HG03354 (cell line): ENCODE data around the gene LIF.
"Not testable (repeated sequence)": the region's sequence is repeated elsewhere in the genome, so short reads cannot be mapped to it uniquely, and the experiment has no call there.

Experiments used
- ATAC-seq: cut with Tn5 transposase; IDR thresholded peaks from one replicate; pipeline ENCODE4 v1.9.1; 2021; ENCODE audit warnings: mild to moderate bottlenecking; ENCODE audit not compliant: unreplicated experiment, poor library complexity, severe bottlenecking

The LIF gene

GRCh38 chr22:30216272-30216671 is 30.3 kb downstream of the LIF start:
- not testable (repeated sequence) for ATAC-seq

GRCh38 chr22:30214703-30215407 is 31.7 kb downstream of the LIF start:
- no peak for ATAC-seq

GRCh38 chr22:30212996-30213441 is 33.5 kb downstream of the LIF start:
- no peak for ATAC-seq

- no peak for ATAC-seq
These were observed 34.1 kb downstream of the LIF start for GRCh38 chr22:30212363-30212995.

GRCh38 chr22:30211124-30211820 is 35.3 kb downstream of the LIF start:
- ATAC-seq = no peak

GRCh38 chr22:30210235-30210909 is 36.2 kb downstream of the LIF start:
- no peak for ATAC-seq

GRCh38 chr22:30209642-30210041 is 36.9 kb downstream of the LIF start:
- no peak for ATAC-seq

GRCh38 chr22:30208631-30209603 is 37.6 kb downstream of the LIF start:
- ATAC-seq = no peak

GRCh38 chr22:30206944-30207343 is 39.6 kb downstream of the LIF start:
- no peak for ATAC-seq

GRCh38 chr22:30205281-30206115 is 41.1 kb downstream of the LIF start:
- no peak for ATAC-seq

- ATAC-seq = no peak
These were observed 41.8 kb downstream of the LIF start for GRCh38 chr22:30204742-30205111.

- no peak for ATAC-seq
These were observed 42.4 kb downstream of the LIF start for GRCh38 chr22:30204015-30204741.

GRCh38 chr22:30202531-30203006 is 44.0 kb downstream of the LIF start:
- ATAC-seq = no peak

- ATAC-seq = no peak
These were observed 44.6 kb downstream of the LIF start for GRCh38 chr22:30201945-30202344.

- ATAC-seq = not testable (repeated sequence)
These were observed 45.7 kb downstream of the LIF start for GRCh38 chr22:30200905-30201304.

- no peak for ATAC-seq
These were observed 47.6 kb downstream of the LIF start for GRCh38 chr22:30198921-30199320.

GRCh38 chr22:30198152-30198825 is 48.3 kb downstream of the LIF start:
- no peak for ATAC-seq
